CD4-positive, CD25-positive, alpha-beta regulatory T cell (primary cell): Measurements from ENCODE around the gene PNPLA7. TPM values are rescaled to one million over a fixed set of nuclear protein-coding genes. Genes with fewer than 3 reads are reported as not detected.
"Not testable (repeated sequence)": the region's sequence is repeated elsewhere in the genome, so short reads cannot be mapped to it uniquely, and the experiment has no call there.

Experiments used
- ATAC-seq, 2 donors: fragments of 150-1000 bp; cut with Tn5 transposase; one replicate each; pipeline ENCODE4 v1.10.0; 2021; ENCODE audit warnings: low read depth in 2 of 2, moderate number of reproducible peaks in 2 of 2, moderate library complexity in 1 of 2
- DNase-seq, 3 donors: peaks; one replicate each; pipeline versions ENCODE4 v3.0.0 to v3.0.0-alpha.2; 2012 to 2022; ENCODE audit warnings: mixed read lengths in 1 of 3
- H3K27ac ChIP-seq: one replicate; pipeline ENCODE4 v1.7.0; 2013; ENCODE audit warnings: mild to moderate bottlenecking, low read length; ENCODE audit not compliant: insufficient read depth, poor library complexity, severe bottlenecking
- H3K27me3 ChIP-seq: one replicate; pipeline ENCODE4 v1.7.0; 2013; ENCODE audit warnings: low read length; ENCODE audit not compliant: control insufficient read depth, insufficient read depth
- H3K36me3 ChIP-seq: one replicate; pipeline ENCODE4 v1.7.0; 2013; ENCODE audit warnings: mild to moderate bottlenecking, low read length, moderate library complexity; ENCODE audit not compliant: control insufficient read depth, insufficient read depth
- H3K4me1 ChIP-seq: 2 replicates; pipeline ENCODE4 v1.7.0; 2013; ENCODE audit warnings: mild to moderate bottlenecking, low read length; ENCODE audit not compliant: insufficient read depth, control insufficient read depth, poor library complexity, severe bottlenecking
- H3K4me3 ChIP-seq: one replicate; pipeline ENCODE4 v1.7.0; 2013; ENCODE audit warnings: low read depth, mild to moderate bottlenecking, low read length, moderate library complexity
- H3K9me3 ChIP-seq, 2 experiments: 1 replicate in 1 of 2; 2 replicates in 1 of 2; pipeline ENCODE4 v1.7.0; 2013; ENCODE audit warnings: low read length in 2 of 2, mild to moderate bottlenecking in 1 of 2, moderate library complexity in 1 of 2; ENCODE audit not compliant: control insufficient read depth in 2 of 2
- H3K27ac Mint-ChIP-seq, 3 donors: one replicate each; pipeline ENCODE4 v1.8.0; 2020 to 2022; ENCODE audit warnings: mild to moderate bottlenecking in 3 of 3, mixed read lengths in 3 of 3, moderate library complexity in 2 of 3
- H3K27me3 Mint-ChIP-seq: one replicate; pipeline ENCODE4 v1.8.0; 2022; ENCODE audit warnings: mild to moderate bottlenecking, mixed read lengths
- H3K36me3 Mint-ChIP-seq: one replicate; pipeline ENCODE4 v1.8.0; 2020; ENCODE audit warnings: mixed read lengths
- H3K4me1 Mint-ChIP-seq, 4 donors: one replicate each; pipeline ENCODE4 v1.8.0; 2020 to 2022; ENCODE audit warnings: mixed read lengths in 4 of 4, mild to moderate bottlenecking in 1 of 4
- H3K4me3 Mint-ChIP-seq, 4 donors: one replicate each; pipeline ENCODE4 v1.8.0; 2020 to 2022; ENCODE audit warnings: mild to moderate bottlenecking in 4 of 4, mixed read lengths in 4 of 4, moderate library complexity in 3 of 4
- H3K9me3 Mint-ChIP-seq, 7 donors: one replicate each; pipeline ENCODE4 v1.8.0; 2020 to 2022; ENCODE audit warnings: mixed read lengths in 7 of 7, mild to moderate bottlenecking in 3 of 7, moderate library complexity in 2 of 7
- polyA plus RNA-seq, 4 donors: library from polyadenylated mRNA; unstranded; fragments of 300-500 nt; fragmentation: Illumina TruSeq; gene quantifications; one replicate each; pipeline ENCODE4 v1.2.3, GENCODE V29; 2021
- total RNA-seq: library from RNA; stranded (reverse); gene quantifications from one replicate; pipeline ENCODE4 v1.2.3, GENCODE V29; 2022

The PNPLA7 gene
- total and polyA plus RNA-seq, 5 donors from 2014 or later = 1.4 to 12.4 (median 1.8) TPM

- no peak overlapping the region for H3K27ac ChIP-seq
- ATAC-seq (no peak), DNase-seq (no peak)
- Mint-ChIP-seq H3K36me3 (peaks cover 29% of the 10 kb centered on the region), H3K27me3 (no peaks in the 10 kb centered on the region), H3K4me3 (no peak overlapping the region), H3K9me3 (no peaks in the 10 kb centered on the region), H3K27ac (no peak overlapping the region), H3K4me1 (peaks cover 0 to 45% (median 31%) of the 10 kb centered on the region in 4 donors)
- H3K4me3 ChIP-seq = no peak overlapping the region
- peaks cover 38% of the 10 kb centered on the region for H3K36me3 ChIP-seq
- no peaks in the 10 kb centered on the region for H3K27me3 ChIP-seq
- H3K4me1 ChIP-seq = peaks cover 30% of the 10 kb centered on the region
- no peaks in the 10 kb centered on the region for H3K9me3 ChIP-seq
Measured at GRCh38 chr9:137574192-137574591, 24.0 kb upstream of the PNPLA7 start.

GRCh38 chr9:137570566-137570965, 20.4 kb upstream of the PNPLA7 start:
- H3K9me3 Mint-ChIP-seq = no peaks in the 10 kb centered on the region
- H3K27ac Mint-ChIP-seq = peak overlapping the region; percentile 9 to 89 (median 86)
- DNase-seq (no peak), ATAC-seq (no peak)
- no peak overlapping the region for H3K4me3 Mint-ChIP-seq
- no peaks in the 10 kb centered on the region for H3K27me3 ChIP-seq
- H3K27ac ChIP-seq = no peak overlapping the region
- no peaks in the 10 kb centered on the region for H3K4me1 ChIP-seq
- H3K36me3 ChIP-seq = peaks cover 36% of the 10 kb centered on the region
- no peaks in the 10 kb centered on the region for H3K27me3 Mint-ChIP-seq
- H3K4me1 Mint-ChIP-seq = peaks cover 0 to 18% (median 12%) of the 10 kb centered on the region in 4 donors
- H3K9me3 ChIP-seq = no peaks in the 10 kb centered on the region
- peaks cover 21% of the 10 kb centered on the region for H3K36me3 Mint-ChIP-seq
- H3K4me3 ChIP-seq = no peak overlapping the region

GRCh38 chr9:137569609-137570203, 19.5 kb upstream of the PNPLA7 start:
- H3K36me3 ChIP-seq = peaks cover 28% of the 10 kb centered on the region
- H3K4me3 ChIP-seq = no peak overlapping the region
- Mint-ChIP-seq H3K9me3 (no peaks in the 10 kb centered on the region), H3K4me1 (peaks cover 0 to 11% (median 5%) of the 10 kb centered on the region in 4 donors), H3K4me3 (no peak overlapping the region), H3K36me3 (peaks cover 13% of the 10 kb centered on the region), H3K27ac (peak overlapping the region in 2 of 3 donors; percentile 69 to 89), H3K27me3 (no peaks in the 10 kb centered on the region)
- no peak overlapping the region for H3K27ac ChIP-seq
- no peak for ATAC-seq
- H3K9me3 ChIP-seq = no peaks in the 10 kb centered on the region
- DNase-seq = no peak
- H3K4me1 ChIP-seq = no peaks in the 10 kb centered on the region
- no peaks in the 10 kb centered on the region for H3K27me3 ChIP-seq

- H3K4me1 ChIP-seq, DNase-seq, H3K4me3 Mint-ChIP-seq, H3K27me3 ChIP-seq, H3K4me3 ChIP-seq, H3K9me3 ChIP-seq, H3K9me3 Mint-ChIP-seq, H3K27ac ChIP-seq, ATAC-seq, H3K27me3 Mint-ChIP-seq: not testable (repeated sequence)
- Mint-ChIP-seq H3K4me1 (peaks cover 0 to 11% (median 4%) of the 10 kb centered on the region in 4 donors), H3K36me3 (peaks cover 20% of the 10 kb centered on the region), H3K27ac (peak overlapping the region in 1 of 3 donors; percentile 20)
- H3K36me3 ChIP-seq = peaks cover 31% of the 10 kb centered on the region
Measured at GRCh38 chr9:137568445-137568844, 18.2 kb upstream of the PNPLA7 start.

GRCh38 chr9:137564817-137565411, 14.7 kb upstream of the PNPLA7 start:
- H3K9me3 Mint-ChIP-seq = no peaks in the 10 kb centered on the region
- no peak overlapping the region for H3K4me3 Mint-ChIP-seq
- peak in 1 of 2 donors; percentile 34 for ATAC-seq
- Histone ChIP-seq H3K27ac (no peak overlapping the region), H3K9me3 (no peaks in the 10 kb centered on the region), H3K36me3 (peaks cover 23% of the 10 kb centered on the region), H3K4me3 (no peak overlapping the region), H3K27me3 (no peaks in the 10 kb centered on the region), H3K4me1 (no peaks in the 10 kb centered on the region)
- H3K36me3 Mint-ChIP-seq = peaks cover 15% of the 10 kb centered on the region
- H3K27me3 Mint-ChIP-seq = no peaks in the 10 kb centered on the region
- H3K4me1 Mint-ChIP-seq = peaks cover 0 to 7% (median under 1%) of the 10 kb centered on the region in 4 donors
- DNase-seq = no peak
- H3K27ac Mint-ChIP-seq = no peak overlapping the region

GRCh38 chr9:137564134-137564533, 13.9 kb upstream of the PNPLA7 start:
- Mint-ChIP-seq H3K4me1 (peaks cover 0 to 7% (median 3%) of the 10 kb centered on the region in 4 donors), H3K27ac (peak overlapping the region in 1 of 3 donors; percentile 76), H3K4me3 (no peak overlapping the region), H3K9me3 (no peaks in the 10 kb centered on the region), H3K36me3 (peaks cover 20% of the 10 kb centered on the region), H3K27me3 (no peaks in the 10 kb centered on the region)
- DNase-seq (no peak), ATAC-seq (no peak)
- H3K27me3 ChIP-seq = no peaks in the 10 kb centered on the region
- no peak overlapping the region for H3K27ac ChIP-seq
- H3K4me1 ChIP-seq = no peaks in the 10 kb centered on the region
- no peak overlapping the region for H3K4me3 ChIP-seq
- peaks cover 25% of the 10 kb centered on the region for H3K36me3 ChIP-seq
- no peaks in the 10 kb centered on the region for H3K9me3 ChIP-seq

GRCh38 chr9:137558127-137558526, 7.9 kb upstream of the PNPLA7 start:
- ATAC-seq (no peak), DNase-seq (no peak)
- H3K36me3 Mint-ChIP-seq = peaks cover 23% of the 10 kb centered on the region
- no peaks in the 10 kb centered on the region for H3K9me3 ChIP-seq
- peaks cover 32% of the 10 kb centered on the region for H3K36me3 ChIP-seq
- H3K4me3 Mint-ChIP-seq = no peak overlapping the region
- peak overlapping the region in 1 of 3 donors; percentile 52 for H3K27ac Mint-ChIP-seq
- peaks cover 0 to 7% (median 3%) of the 10 kb centered on the region in 4 donors for H3K4me1 Mint-ChIP-seq
- H3K9me3 Mint-ChIP-seq = no peaks in the 10 kb centered on the region
- no peaks in the 10 kb centered on the region for H3K27me3 Mint-ChIP-seq
- no peak overlapping the region for H3K4me3 ChIP-seq
- no peaks in the 10 kb centered on the region for H3K4me1 ChIP-seq
- no peaks in the 10 kb centered on the region for H3K27me3 ChIP-seq
- H3K27ac ChIP-seq = no peak overlapping the region
